Aorta (tissue), 5 donors: ENCODE data around the gene FGF8. TPM values are rescaled to one million over a fixed set of nuclear protein-coding genes. Genes with fewer than 3 reads are reported as not detected.
"Not testable (repeated sequence)": the region's sequence is repeated elsewhere in the genome, so short reads cannot be mapped to it uniquely, and the experiment has no call there.

ENCODE experiments used
- ATAC-seq: fragments of 200-7000 bp; cut with Tn5 transposase; one replicate; pipeline ENCODE4 v1.9.1; 2022; ENCODE audit warnings: moderate library complexity; ENCODE audit not compliant: low FRiP score
- DNase-seq, 2 donors: peaks; one replicate each; pipeline ENCODE4 v3.0.0-alpha.2; 2020
- H3K27ac ChIP-seq, 2 donors: one replicate each; pipeline ENCODE4 v1.5.1; 2013; ENCODE audit warnings: low read length in 2 of 2, mild to moderate bottlenecking in 2 of 2, moderate library complexity in 2 of 2, control low read depth in 1 of 2, inconsistent platforms in 1 of 2, low read depth in 1 of 2
- H3K27me3 ChIP-seq, 2 donors: one replicate each; pipeline ENCODE4 v1.6.1; 2013; ENCODE audit warnings: control low read depth in 1 of 2, low read length in 1 of 2, mild to moderate bottlenecking in 1 of 2, moderate library complexity in 1 of 2; ENCODE audit not compliant: insufficient read depth in 2 of 2, control insufficient read depth in 1 of 2
- H3K36me3 ChIP-seq, 2 donors: one replicate each; pipeline ENCODE4 v1.6.1; 2013; ENCODE audit warnings: control low read depth in 1 of 2, low read length in 1 of 2, mild to moderate bottlenecking in 1 of 2; ENCODE audit not compliant: insufficient read depth in 2 of 2, control insufficient read depth in 1 of 2
- H3K4me1 ChIP-seq, 2 donors: one replicate each; pipeline ENCODE4 v1.6.1; 2013; ENCODE audit warnings: low read length in 2 of 2, control low read depth in 1 of 2, mild to moderate bottlenecking in 1 of 2, moderate library complexity in 1 of 2; ENCODE audit not compliant: insufficient read depth in 2 of 2, control insufficient read depth in 1 of 2
- H3K4me3 ChIP-seq, 2 donors: one replicate each; pipeline ENCODE4 v1.5.1; 2013; ENCODE audit warnings: low read length in 2 of 2, control low read depth in 1 of 2, mild to moderate bottlenecking in 1 of 2
- H3K9me3 ChIP-seq: one replicate; pipeline ENCODE4 v1.6.1; 2013; ENCODE audit warnings: mild to moderate bottlenecking, low read length; ENCODE audit not compliant: control insufficient read depth
- WGBS, 2 donors: extraction: QIAGEN DNeasy Blood & Tissue Kit; methylation state at CpG; one replicate each; pipeline ENCODE4 v1.1.7; 2013; 5-methylcytosine and 5-hydroxymethylcytosine counted together
- intact Hi-C, 2 donors: fragments of 100-400 bp; cut with DNase I; formaldehyde crosslinking; loops; one replicate each; pipeline versions ENCODE4 v1.14.2 to v1.15.0; 2022
- polyA plus RNA-seq, 2 donors: library from polyadenylated mRNA; stranded (reverse); fragments of 200-250 nt; gene quantifications; one replicate each; pipeline ENCODE4 v1.2.3, GENCODE V29; 2013
- total RNA-seq, 2 donors: library from RNA; stranded (reverse); fragmentation: NEBNext Ultra II Directional; extraction: Animal tissue kit (Norgen Biotek cat#: 25700); gene quantifications; one replicate each; pipeline ENCODE4 v1.2.1, GENCODE V29; 2021
- donor health status: healthy with polysubstance abuse.
- donor health status: Bipolar disorder and iron deficiency.
- donor health status: DM: no; HTN: no; CAD: no.
- donor health status: DM: no; HTN: no; CAD: no.
- donor health status: DM: yes; HTN: yes; CAD: no.

Gene FGF8
- total and polyA plus RNA-seq, 4 donors = not detected

GRCh38 chr10:101814466-101815071 lies 38.7 kb upstream of the FGF8 start:
- intact Hi-C loops = no loop called here
- 54 to 64% methylated on average over 8 of the region's 8 CpGs for WGBS, 2 donors
- H3K9me3 ChIP-seq = no peaks in the 10 kb centered on the region
- H3K27me3 ChIP-seq = no peaks in the 10 kb centered on the region
- peaks cover 0 to 2% of the 10 kb centered on the region in 2 donors for H3K4me1 ChIP-seq
- H3K36me3 ChIP-seq = no peaks in the 10 kb centered on the region
- no peak overlapping the region for H3K27ac ChIP-seq
- DNase-seq (no peak), ATAC-seq (no peak)
- peak overlapping the region; percentile 11 to 90 for H3K4me3 ChIP-seq

GRCh38 chr10:101812606-101813005 lies 36.7 kb upstream of the FGF8 start:
- intact Hi-C loops = no loop called here
- ATAC-seq (no peak), DNase-seq (peak in 1 of 2 donors; percentile 24)
- Histone ChIP-seq H3K4me3 (no peak overlapping the region), H3K27me3 (no peaks in the 10 kb centered on the region), H3K9me3 (no peaks in the 10 kb centered on the region), H3K4me1 (peaks cover 0 to 2% of the 10 kb centered on the region in 2 donors), H3K36me3 (no peaks in the 10 kb centered on the region), H3K27ac (no peak overlapping the region)
- WGBS, 2 donors = 72 to 75% methylated on average over 4 of the region's 4 CpGs

- Histone ChIP-seq H3K9me3 (no peaks in the 10 kb centered on the region), H3K36me3 (peaks cover 2% of the 10 kb centered on the region in 2 donors), H3K27ac (no peak overlapping the region), H3K4me3 (no peak overlapping the region), H3K4me1 (no peaks in the 10 kb centered on the region), H3K27me3 (no peaks in the 10 kb centered on the region)
- ATAC-seq = no peak
- intact Hi-C loops = no loop called here
- DNase-seq = no peak
- 59 to 61% methylated on average over 1 of the region's 1 CpG for WGBS, 2 donors
Measured at GRCh38 chr10:101807158-101807557, 31.2 kb upstream of the FGF8 start.

GRCh38 chr10:101803511-101803910 lies 27.6 kb upstream of the FGF8 start:
- Histone ChIP-seq H3K27ac (no peak overlapping the region), H3K27me3 (no peaks in the 10 kb centered on the region), H3K9me3 (no peaks in the 10 kb centered on the region), H3K4me1 (no peaks in the 10 kb centered on the region), H3K4me3 (no peak overlapping the region), H3K36me3 (peaks cover 6 to 13% of the 10 kb centered on the region in 2 donors)
- intact Hi-C loops = no loop called here
- WGBS, 2 donors = 59 to 61% methylated on average over 4 of the region's 4 CpGs
- ATAC-seq (no peak), DNase-seq (no peak)

- H3K9me3 ChIP-seq = no peaks in the 10 kb centered on the region
- H3K27ac ChIP-seq = no peak overlapping the region
- intact Hi-C loops = no loop called here
- DNase-seq (no peak), ATAC-seq (no peak)
- peaks cover 11 to 21% of the 10 kb centered on the region in 2 donors for H3K36me3 ChIP-seq
- H3K27me3 ChIP-seq = no peaks in the 10 kb centered on the region
- no peak overlapping the region for H3K4me3 ChIP-seq
- WGBS, 2 donors = 63 to 71% methylated on average over 4 of the region's 4 CpGs
- no peaks in the 10 kb centered on the region for H3K4me1 ChIP-seq
Measured at GRCh38 chr10:101797403-101798059, 21.6 kb upstream of the FGF8 start.

GRCh38 chr10:101793526-101793925 lies 17.6 kb upstream of the FGF8 start:
- H3K4me1 ChIP-seq = no peaks in the 10 kb centered on the region
- ATAC-seq (no peak), DNase-seq (peak in 1 of 2 donors; percentile 61)
- H3K27me3 ChIP-seq = no peaks in the 10 kb centered on the region
- H3K27ac ChIP-seq = no peak overlapping the region
- intact Hi-C loops = no loop called here
- H3K9me3 ChIP-seq = no peaks in the 10 kb centered on the region
- peaks cover 11 to 12% of the 10 kb centered on the region in 2 donors for H3K36me3 ChIP-seq
- WGBS, 2 donors = 95 to 96% methylated on average over 12 of the region's 12 CpGs
- H3K4me3 ChIP-seq = no peak overlapping the region

GRCh38 chr10:101789686-101790085 lies 13.8 kb upstream of the FGF8 start:
- intact Hi-C loops = no loop called here
- DNase-seq (no peak), ATAC-seq (no peak)
- peaks cover 9 to 10% of the 10 kb centered on the region in 2 donors for H3K36me3 ChIP-seq
- no peaks in the 10 kb centered on the region for H3K4me1 ChIP-seq
- H3K9me3 ChIP-seq = no peaks in the 10 kb centered on the region
- WGBS, 2 donors = 87 to 88% methylated on average over 7 of the region's 7 CpGs
- no peak overlapping the region for H3K27ac ChIP-seq
- no peak overlapping the region for H3K4me3 ChIP-seq
- no peaks in the 10 kb centered on the region for H3K27me3 ChIP-seq

GRCh38 chr10:101789231-101789630 lies 13.3 kb upstream of the FGF8 start:
- DNase-seq, H3K9me3 ChIP-seq, intact Hi-C loops, H3K4me1 ChIP-seq, H3K27ac ChIP-seq, H3K4me3 ChIP-seq, H3K27me3 ChIP-seq, ATAC-seq: not testable (repeated sequence)
- peaks cover 9 to 10% of the 10 kb centered on the region in 2 donors for H3K36me3 ChIP-seq
- 87 to 88% methylated on average over 9 of the region's 9 CpGs for WGBS, 2 donors

GRCh38 chr10:101785801-101786200 lies 9.9 kb upstream of the FGF8 start:
- intact Hi-C loops = no loop called here
- Histone ChIP-seq H3K27me3 (no peaks in the 10 kb centered on the region), H3K4me1 (no peaks in the 10 kb centered on the region), H3K36me3 (peaks cover 6 to 7% of the 10 kb centered on the region in 2 donors), H3K4me3 (no peak overlapping the region), H3K27ac (no peak overlapping the region), H3K9me3 (no peaks in the 10 kb centered on the region)
- ATAC-seq = no peak
- DNase-seq = no peak
- WGBS, 2 donors = 76 to 77% methylated on average over 2 of the region's 2 CpGs
